Measurements from ENCODE around the gene CPN2.

The CPN2 gene, protein sequence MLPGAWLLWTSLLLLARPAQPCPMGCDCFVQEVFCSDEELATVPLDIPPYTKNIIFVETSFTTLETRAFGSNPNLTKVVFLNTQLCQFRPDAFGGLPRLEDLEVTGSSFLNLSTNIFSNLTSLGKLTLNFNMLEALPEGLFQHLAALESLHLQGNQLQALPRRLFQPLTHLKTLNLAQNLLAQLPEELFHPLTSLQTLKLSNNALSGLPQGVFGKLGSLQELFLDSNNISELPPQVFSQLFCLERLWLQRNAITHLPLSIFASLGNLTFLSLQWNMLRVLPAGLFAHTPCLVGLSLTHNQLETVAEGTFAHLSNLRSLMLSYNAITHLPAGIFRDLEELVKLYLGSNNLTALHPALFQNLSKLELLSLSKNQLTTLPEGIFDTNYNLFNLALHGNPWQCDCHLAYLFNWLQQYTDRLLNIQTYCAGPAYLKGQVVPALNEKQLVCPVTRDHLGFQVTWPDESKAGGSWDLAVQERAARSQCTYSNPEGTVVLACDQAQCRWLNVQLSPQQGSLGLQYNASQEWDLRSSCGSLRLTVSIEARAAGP

DNA sequence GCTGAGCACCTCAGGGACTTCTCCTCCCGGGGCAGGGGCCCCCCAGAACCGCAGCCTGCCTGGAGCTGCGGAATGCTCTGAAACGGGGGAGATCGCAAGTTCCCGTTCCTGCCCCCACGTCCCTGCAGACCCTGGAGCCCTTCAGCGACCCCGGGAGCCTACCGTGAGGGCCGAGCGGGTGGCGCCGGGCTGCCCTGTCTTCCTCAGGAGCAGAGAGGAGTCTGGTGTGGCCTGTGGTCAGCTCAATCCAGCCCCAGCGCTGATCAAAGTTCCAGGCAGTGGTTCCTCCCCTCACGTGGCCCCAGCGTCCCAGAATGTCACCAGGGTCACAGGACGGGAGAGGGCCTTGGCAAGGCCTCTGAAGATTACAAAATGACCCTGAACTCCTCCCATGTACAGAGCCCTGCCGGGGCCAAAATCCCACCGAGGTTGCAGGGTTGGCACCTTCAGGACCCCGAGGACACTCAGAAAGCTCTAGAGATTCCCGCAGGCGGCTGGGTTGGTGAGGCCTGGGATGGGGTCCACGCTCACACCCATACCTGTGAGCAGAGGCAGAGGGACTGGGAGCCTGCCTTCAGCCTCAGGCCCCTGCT is at the start of gene CPN2:
Gene CPN2 (minus strand): TSS at position 249 of the 593 bp plus-strand sequence. CDS start 8,626 bp downstream, outside the sequence.
- no peak for DNase-seq

DNA sequence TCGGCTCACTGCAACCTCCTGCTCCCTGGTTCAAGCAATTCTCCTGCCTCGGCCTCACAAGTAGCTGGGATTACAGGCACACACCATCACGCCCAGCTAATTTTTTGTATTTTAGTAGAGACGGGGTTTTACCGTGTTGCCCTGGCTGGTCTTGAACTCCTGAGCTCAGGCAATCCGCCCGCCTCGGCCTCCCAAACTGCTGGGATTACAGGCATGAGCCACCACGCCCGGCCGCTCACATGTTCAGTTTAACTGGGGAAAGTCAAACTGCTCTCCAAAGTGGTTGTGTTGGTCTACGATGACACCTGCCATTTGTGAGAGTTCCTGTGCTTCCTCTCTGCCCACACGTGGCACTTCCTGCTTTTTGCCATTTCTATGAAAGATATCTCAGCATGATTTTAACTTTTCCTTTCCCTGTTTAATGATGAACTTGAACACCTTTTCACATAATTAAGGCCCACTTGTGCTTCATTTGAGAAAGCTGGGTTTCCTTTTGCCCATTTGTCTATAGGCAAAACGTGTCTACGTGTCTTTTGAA is 48.8 kb upstream of the CPN2 start:
- DNase-seq: no peak

GRCh38 chr3:194399166-194399565 is 48.0 kb upstream of the CPN2 start, which contains the start of gene GP5:
Gene GP5 (minus strand): TSS chr3:194399266. CDS start chr3:194398282, 984 bp downstream.
- DNase-seq: no peak

DNA sequence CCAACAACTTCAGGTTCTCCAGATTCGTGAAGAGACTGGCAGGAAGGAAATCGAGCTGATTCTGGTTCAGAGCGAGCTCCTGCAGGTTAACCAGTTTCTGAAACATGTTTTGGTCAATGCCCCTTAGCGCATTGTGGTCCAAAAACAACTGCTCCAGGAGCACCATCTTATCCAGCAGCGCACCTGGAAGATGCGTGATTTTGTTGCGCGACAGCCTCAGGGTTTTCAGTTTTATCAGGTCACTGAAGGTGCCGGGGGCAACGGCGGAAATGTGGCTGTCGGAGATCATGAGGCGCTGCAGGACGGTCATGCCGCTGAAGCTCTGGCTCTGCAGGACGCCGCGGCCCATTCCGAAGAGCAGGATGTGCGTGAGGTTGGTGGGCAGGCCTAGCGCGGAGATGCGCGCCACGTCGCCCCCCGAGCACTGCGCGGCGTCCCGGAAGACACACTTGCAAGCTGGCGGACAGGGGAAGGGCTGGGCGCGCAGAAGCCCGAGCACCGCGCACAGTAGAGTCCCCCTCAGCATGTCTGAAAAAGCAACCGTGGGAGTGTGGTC is 46.7 kb upstream of the CPN2 start:
- peak; percentile 10 to 19 for DNase-seq

DNA sequence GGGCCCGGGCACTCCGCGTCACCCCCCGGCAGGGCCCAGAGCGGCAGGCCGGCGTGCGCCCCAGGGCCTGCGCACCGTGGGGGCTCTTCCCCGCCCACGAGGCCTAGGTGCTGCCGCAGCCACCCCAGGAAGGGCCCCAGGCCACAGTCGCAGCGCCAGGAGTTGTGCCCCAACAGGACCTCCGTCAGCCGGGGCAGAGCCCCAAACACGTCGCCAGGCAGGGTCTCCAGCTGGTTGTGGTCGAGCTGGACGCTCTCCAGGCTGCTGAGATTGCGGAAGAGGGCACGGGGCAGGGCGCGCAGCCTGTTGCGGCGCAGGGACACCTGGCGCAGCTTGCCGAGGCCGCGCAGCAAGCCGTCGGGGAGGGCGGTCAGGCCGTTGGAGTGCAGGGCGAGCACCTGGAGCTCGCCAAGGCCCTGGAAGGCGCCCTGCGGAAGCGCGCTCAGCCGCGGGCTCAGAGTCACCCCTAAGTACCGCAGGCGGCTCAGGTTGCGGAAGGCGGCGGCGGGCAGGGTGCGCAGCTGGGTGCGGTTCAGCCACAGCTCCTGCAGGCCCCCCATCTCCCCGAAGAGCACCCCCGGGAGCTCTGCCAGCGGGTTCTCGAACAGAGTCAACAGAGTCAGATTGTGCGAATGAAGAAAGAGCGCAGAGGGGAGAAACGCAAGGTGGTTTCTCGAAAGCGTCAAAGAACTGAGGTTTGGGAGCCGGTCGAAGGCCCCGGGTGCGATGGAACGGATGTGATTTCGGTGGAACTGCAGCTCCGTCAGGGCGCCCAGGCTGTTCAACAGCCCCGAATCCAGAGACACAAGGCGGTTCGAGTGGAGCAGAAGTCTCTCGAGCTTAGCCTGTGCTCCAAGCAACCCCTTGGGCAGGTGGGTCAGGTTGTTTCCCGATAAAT is 46.0 kb upstream of the CPN2 start:
- DNase-seq: peak; percentile 24 to 29

GRCh38 chr3:194396539-194396858 is 45.4 kb upstream of the CPN2 start:
- no peak for DNase-seq

GRCh38 chr3:194395778-194396538 is 44.8 kb upstream of the CPN2 start:
- DNase-seq: peak; percentile 48 to 55

- DNase-seq: no peak
Observed at GRCh38 chr3:194395212-194395611, 44.1 kb upstream of the CPN2 start.

DNA sequence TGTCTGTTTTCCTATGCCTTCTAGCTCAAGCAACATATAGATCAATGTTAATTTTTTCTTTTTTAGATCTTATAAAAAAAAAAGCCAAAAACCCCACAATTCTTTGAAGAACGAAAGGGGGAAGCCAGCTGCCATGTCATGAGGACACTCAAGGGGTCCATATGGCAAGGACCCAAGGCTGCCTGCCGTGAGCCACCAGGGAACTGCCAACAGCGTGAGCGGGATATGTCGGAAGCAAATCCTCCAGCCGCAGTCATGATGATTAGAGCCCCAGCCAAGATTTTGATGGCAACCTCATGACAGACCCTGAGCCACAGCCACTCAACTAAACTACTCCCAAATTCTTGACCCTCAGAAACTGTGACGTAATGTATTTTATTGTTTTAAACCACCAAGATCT is 41.4 kb upstream of the CPN2 start:
- no peak for DNase-seq

- no peak for DNase-seq
Observed at GRCh38 chr3:194390835-194391234, 39.7 kb upstream of the CPN2 start.

- no peak for DNase-seq
Observed at GRCh38 chr3:194389269-194389668, 38.1 kb upstream of the CPN2 start.

GRCh38 chr3:194387926-194388418 is 36.8 kb upstream of the CPN2 start:
- DNase-seq: no peak

GRCh38 chr3:194387276-194387675 is 36.1 kb upstream of the CPN2 start:
- no peak for DNase-seq

GRCh38 chr3:194386648-194387047 is 35.5 kb upstream of the CPN2 start:
- no peak for DNase-seq

GRCh38 chr3:194386066-194386465 is 34.9 kb upstream of the CPN2 start:
- no peak for DNase-seq

DNA sequence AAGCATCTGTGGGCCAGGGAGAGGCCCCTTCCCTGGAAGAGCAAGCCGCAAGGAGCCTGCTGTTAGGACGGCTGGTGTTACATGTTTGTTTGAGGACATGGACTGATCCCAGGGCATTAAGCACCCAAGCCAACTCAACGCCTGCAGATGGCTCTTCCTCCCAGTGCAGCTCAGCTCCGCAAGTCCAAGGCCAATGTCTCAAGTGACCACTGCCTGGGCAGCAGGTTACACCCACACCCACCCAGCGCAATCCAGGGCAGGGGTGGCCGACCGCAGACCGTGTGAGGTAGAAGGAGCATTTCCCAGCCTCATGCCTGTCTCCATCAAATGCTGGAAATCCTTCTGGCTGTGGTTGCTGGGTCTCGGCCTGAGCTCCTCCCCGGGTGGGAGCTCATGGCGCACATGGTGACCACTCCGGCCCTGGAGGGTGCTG is 33.5 kb upstream of the CPN2 start:
- DNase-seq: no peak

DNA sequence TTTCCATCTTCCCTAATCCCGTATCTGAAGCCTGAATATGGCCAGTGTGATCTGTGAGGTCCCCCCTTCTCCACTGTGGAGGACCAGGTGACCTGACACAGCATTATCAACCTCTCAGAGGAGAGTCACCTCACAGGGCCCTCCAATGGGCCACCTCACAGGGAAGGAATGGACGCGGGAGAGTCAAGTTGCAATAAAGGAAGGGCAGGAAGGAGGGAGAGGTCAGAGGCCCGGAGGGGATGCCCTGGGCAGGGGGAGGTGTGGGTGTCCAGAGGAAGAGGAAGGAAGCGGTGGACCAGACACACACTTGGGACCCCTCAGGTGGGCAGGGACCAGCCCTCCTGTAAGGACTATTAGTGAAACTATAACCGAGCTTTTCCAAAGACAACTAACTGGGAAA is 33.0 kb upstream of the CPN2 start:
- DNase-seq: no peak

- no peak for DNase-seq
Observed at GRCh38 chr3:194383276-194383940, 32.3 kb upstream of the CPN2 start.

DNA sequence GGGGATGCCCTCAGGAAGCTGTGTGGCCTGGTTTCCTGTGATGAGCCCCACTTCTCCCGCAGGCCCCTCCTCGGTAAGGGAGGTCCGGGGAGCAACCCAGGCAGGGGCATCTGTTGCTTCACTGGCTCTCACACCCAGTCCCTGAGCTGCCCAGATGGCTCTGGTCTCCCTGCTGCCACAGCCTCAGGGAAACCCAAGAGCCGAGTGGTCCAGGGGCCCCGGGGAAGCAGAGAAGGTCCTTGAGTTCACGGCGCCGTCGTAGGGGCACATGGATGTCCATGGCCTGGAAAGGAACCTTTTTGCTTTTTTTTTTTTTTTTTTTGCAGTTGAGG is 31.7 kb upstream of the CPN2 start:
- no peak for DNase-seq

DNA sequence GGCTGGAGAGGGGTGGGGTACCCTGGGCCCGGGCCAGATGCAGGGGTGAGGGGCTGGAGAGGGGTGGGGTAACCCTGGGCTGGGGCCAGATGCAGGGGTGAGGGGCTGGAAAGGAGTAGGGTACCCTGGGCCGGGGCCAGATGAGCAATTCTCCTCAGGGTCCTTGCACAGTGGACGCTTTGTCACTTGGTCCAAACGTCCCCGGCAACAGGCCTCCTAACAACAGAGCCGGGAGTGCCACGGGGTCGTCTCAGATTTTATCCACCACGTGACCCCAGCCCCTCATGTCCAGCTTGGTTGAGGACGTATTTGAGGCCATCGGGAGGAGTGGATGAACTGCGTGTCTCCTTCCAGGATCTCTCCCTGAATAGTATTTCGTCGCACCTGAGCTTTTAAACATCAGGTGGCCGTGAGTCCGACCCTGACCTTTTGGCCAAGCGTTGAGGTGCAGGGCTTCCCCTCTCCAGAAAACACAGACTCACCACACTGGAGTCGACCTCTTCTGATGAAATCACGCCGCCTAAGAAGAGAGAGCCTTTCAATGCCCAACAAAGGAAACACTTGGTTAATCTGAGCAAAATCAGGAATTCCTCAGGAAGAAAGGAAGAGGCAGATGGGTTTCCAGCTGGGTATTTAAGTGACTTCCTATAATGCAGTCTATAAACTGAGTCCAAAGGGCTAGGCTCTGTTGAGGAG is 31.2 kb upstream of the CPN2 start:
- no peak for DNase-seq

All from CD4-positive, alpha-beta T cell treated with Interleukin-1 beta for 1 hour (primary cell).